WTC11 (cell line): ENCODE data around the gene CD84. TPM values are rescaled to one million over a fixed set of nuclear protein-coding genes. Genes with fewer than 3 reads are reported as not detected.

Experiments
- ATAC-seq: fragments of 200-7000 bp; cut with Tn5 transposase; 2 replicates; pipeline ENCODE4 v1.10.0; 2021; ENCODE audit warnings: mild to moderate bottlenecking, moderate library complexity
- CTCF ChIA-PET: fragments of 300-600 bp; sonication (Branson Sonifier 250); formaldehyde crosslinking; loops from one replicate; lab custom pipeline; 2021; ENCODE audit warnings: antibody characterized with exemption; lab: Charles Lee
- POLR2A ChIA-PET: fragments of 350-600 bp; sonication (Branson Sonifier 250); formaldehyde crosslinking; loops from one replicate; lab custom pipeline; 2021; ENCODE audit warnings: antibody characterized with exemption; lab: Charles Lee
- DNase-seq: peaks from one replicate; pipeline ENCODE4 v3.0.0; 2021; ENCODE audit warnings: low spot score
- H3K27ac Mint-ChIP-seq: 2 replicates; pipeline ENCODE4 v1.8.0; 2021; ENCODE audit warnings: mixed read lengths
- H3K27me3 Mint-ChIP-seq: 2 replicates; pipeline ENCODE4 v1.8.0; 2021; ENCODE audit warnings: low read depth, mild to moderate bottlenecking, moderate library complexity, mixed read lengths
- H3K36me3 Mint-ChIP-seq: 2 replicates; pipeline ENCODE4 v1.8.0; 2021; ENCODE audit warnings: mixed read lengths
- H3K4me1 Mint-ChIP-seq: 2 replicates; pipeline ENCODE4 v1.8.0; 2022; ENCODE audit warnings: mixed read lengths
- H3K4me3 Mint-ChIP-seq: 2 replicates; pipeline ENCODE4 v1.8.0; 2021; ENCODE audit warnings: mild to moderate bottlenecking, moderate library complexity, mixed read lengths
- H3K9me3 Mint-ChIP-seq: 2 replicates; pipeline ENCODE4 v1.8.0; 2021; ENCODE audit warnings: mixed read lengths
- CBFB ChIP-seq: sonication (generic); formaldehyde crosslinking; IDR thresholded peaks from 2 replicates; pipeline ENCODE4 v1.8.1; 2022; ENCODE audit warnings: mild to moderate bottlenecking, low read depth, missing genetic modification reagents
- JUN ChIP-seq: sonication (generic); formaldehyde crosslinking; IDR thresholded peaks from 2 replicates; pipeline ENCODE4 v1.8.0; 2023; ENCODE audit warnings: mild to moderate bottlenecking, missing genetic modification reagents
- RELA ChIP-seq: sonication (generic); formaldehyde crosslinking; IDR thresholded peaks from 2 replicates; pipeline ENCODE4 v1.8.1; 2022; ENCODE audit warnings: missing genetic modification reagents, mild to moderate bottlenecking, borderline replicate concordance
- SMAD4 ChIP-seq: sonication (generic); formaldehyde crosslinking; IDR thresholded peaks from 2 replicates; pipeline ENCODE4 v1.8.0; 2022; ENCODE audit warnings: mild to moderate bottlenecking, missing genetic modification reagents
- total RNA-seq: library from RNA; stranded (reverse); gene quantifications from 3 replicates; pipeline ENCODE4 v1.2.3, GENCODE V29; 2021
- TF ChIP-seq, protein P1 (sequence below): fragments of 200-600 bp; IDR thresholded peaks from 2 replicates; pipeline ENCODE4 v1.8.0; 2022; ENCODE audit warnings: antibody characterized with exemption
- TF ChIP-seq, protein P2 (sequence below): fragments of 250-450 bp; sonication (Bioruptor Pico); IDR thresholded peaks from 2 replicates; pipeline ENCODE4 v1.9.0; 2021; ENCODE audit warnings: mild to moderate bottlenecking
- TF ChIP-seq, protein P3 (sequence below): sonication (generic); formaldehyde crosslinking; IDR thresholded peaks from 2 replicates; pipeline ENCODE4 v1.8.0; 2023; ENCODE audit warnings: missing genetic modification reagents, mild to moderate bottlenecking, borderline replicate concordance
- TF ChIP-seq, protein P4 (sequence below): sonication (generic); formaldehyde crosslinking; IDR thresholded peaks from 2 replicates; pipeline ENCODE4 v1.8.1; 2022; ENCODE audit warnings: mild to moderate bottlenecking, moderate library complexity, missing genetic modification reagents

The CD84 gene
- total RNA-seq, 1 experiment from 2014 or later, result 0.17 TPM

DNA sequence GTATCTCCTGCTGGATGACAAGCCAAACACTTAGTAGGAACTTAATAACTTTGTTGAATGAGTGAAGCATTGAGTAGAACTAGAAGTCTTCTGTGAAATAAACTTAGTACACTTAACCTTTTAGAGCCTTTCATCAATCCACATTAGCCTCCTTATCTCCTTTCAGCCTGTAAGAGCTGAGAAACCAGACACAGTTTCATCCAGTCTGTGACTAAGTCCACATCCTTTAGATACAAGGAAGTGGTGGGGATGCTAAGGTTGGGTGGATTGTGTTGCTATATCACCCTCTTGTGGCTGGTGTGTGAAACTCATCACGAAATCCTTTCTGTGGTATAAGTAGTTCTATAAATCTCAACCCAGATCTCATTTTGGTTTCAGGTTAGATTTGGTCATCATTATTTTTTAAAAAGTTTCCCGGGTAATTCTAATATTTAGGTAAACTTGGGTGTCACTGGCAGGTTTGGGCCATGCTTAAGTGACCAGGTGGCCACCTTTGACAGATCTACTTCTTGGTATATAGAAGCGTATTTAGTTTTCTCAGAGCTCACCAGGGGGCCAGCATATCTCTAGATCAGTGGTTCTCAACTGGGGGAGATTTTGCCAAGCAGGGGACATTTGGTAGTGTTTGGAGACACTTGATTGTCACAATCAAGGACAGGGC is 27.8 kb upstream of the CD84 start:
- ATAC-seq (peak; percentile 81), DNase-seq (peak; percentile 45)
- POLR2A ChIA-PET, result no interaction called here
- Mint-ChIP-seq H3K4me1 (peaks cover 53% of the 10 kb centered on the region), H3K27me3 (no peaks in the 10 kb centered on the region; the same call in 1 of the 2 replicates), H3K27ac (no peak overlapping the region), H3K4me3 (no peak overlapping the region), H3K36me3 (peaks cover 13% of the 10 kb centered on the region), H3K9me3 (peaks cover 32% of the 10 kb centered on the region)
- TF ChIP-seq, protein P1, sequence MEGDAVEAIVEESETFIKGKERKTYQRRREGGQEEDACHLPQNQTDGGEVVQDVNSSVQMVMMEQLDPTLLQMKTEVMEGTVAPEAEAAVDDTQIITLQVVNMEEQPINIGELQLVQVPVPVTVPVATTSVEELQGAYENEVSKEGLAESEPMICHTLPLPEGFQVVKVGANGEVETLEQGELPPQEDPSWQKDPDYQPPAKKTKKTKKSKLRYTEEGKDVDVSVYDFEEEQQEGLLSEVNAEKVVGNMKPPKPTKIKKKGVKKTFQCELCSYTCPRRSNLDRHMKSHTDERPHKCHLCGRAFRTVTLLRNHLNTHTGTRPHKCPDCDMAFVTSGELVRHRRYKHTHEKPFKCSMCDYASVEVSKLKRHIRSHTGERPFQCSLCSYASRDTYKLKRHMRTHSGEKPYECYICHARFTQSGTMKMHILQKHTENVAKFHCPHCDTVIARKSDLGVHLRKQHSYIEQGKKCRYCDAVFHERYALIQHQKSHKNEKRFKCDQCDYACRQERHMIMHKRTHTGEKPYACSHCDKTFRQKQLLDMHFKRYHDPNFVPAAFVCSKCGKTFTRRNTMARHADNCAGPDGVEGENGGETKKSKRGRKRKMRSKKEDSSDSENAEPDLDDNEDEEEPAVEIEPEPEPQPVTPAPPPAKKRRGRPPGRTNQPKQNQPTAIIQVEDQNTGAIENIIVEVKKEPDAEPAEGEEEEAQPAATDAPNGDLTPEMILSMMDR, result peak; percentile 56
- TF ChIP-seq SMAD4 (CRISPR knock-in tag), result no peak
- CTCF ChIA-PET, result interaction anchor here (0.6 to 5.9 kb wide), 20 partner anchors 9 to 179 kb away, joined by 3 to 53 read pairs (median 3); no protein-coding TSS in a partner anchor

DNA sequence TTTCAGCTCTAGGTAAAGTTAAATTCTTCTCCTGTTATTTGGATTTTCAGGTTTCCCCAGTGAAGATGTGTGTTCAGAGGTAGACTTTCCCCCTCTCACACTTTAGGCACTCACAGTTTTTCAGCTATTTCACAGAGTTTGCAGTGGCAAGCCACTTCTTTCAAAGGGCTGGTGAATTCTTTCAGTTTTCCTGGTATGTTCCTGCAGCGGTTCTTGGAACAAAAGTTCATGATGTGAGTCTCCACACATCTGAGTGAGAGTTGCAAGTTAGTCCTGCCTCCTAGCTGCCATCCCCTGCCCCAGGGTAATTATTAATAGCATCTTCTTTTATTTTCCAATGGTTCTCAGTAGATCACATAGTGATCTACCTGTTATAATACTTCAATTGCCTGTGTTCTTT is 27.3 kb upstream of the CD84 start:
- Mint-ChIP-seq H3K4me1 (peaks cover 53% of the 10 kb centered on the region), H3K9me3 (peaks cover 37% of the 10 kb centered on the region), H3K27me3 (no peaks in the 10 kb centered on the region; the same call in 1 of the 2 replicates), H3K36me3 (peaks cover 18% of the 10 kb centered on the region), H3K27ac (no peak overlapping the region), H3K4me3 (no peak overlapping the region)
- TF ChIP-seq JUN (CRISPR knock-in tag) (no peak), RELA (no peak), CBFB (CRISPR knock-in tag) (no peak)
- CTCF ChIA-PET, result interaction anchor here (0.9 to 5.9 kb wide), 16 partner anchors 9 to 245 kb away, joined by 3 to 53 read pairs (median 3); no protein-coding TSS in a partner anchor
- DNase-seq (no peak), ATAC-seq (no peak)
- POLR2A ChIA-PET, result no interaction called here

DNA sequence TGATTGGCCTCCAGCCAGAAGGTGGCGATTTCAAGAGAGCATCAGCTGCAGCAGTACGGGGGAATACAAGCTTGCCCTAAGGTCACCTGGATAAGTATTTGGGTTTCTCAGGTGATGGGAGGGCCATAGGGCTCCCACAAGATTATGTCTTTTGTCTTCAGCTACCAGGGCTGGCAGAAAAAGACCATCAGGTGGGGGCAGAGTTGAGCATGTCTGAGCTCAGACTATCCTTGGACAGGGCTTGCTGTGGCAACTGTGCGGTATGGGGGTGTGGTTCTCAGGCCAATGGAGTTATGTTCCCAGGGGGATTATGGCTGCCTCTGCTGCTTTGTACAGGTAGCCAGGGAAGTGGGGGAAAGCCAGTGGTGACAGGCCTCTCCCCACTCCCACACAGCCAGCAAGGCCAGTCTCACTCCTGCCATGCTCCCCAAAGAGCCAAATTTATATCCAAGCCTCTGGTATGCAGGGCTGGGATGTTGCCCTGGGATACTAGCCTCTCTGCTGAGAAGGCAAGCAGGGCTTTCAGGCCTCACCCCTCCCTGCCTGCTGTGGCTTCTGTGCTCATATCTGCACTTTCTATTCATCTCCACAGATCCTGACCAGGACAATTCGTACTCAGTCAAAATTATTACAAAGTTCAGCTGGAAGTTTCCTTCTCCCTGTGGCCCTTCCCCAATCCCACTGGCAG is 26.6 kb upstream of the CD84 start:
- Mint-ChIP-seq H3K27me3 (no peaks in the 10 kb centered on the region; the same call in 1 of the 2 replicates), H3K4me1 (peaks cover 48% of the 10 kb centered on the region), H3K36me3 (peaks cover 25% of the 10 kb centered on the region), H3K4me3 (no peak overlapping the region), H3K9me3 (peaks cover 44% of the 10 kb centered on the region), H3K27ac (no peak overlapping the region)
- ATAC-seq (peak; percentile 31; the same call in 1 of the 2 replicates), DNase-seq (no peak)
- ChIA-PET POLR2A (no interaction called here), CTCF (interaction anchor here (0.6 to 5.9 kb wide), 17 partner anchors 13 to 368 kb away, joined by 3 to 53 read pairs (median 3); no protein-coding TSS in a partner anchor)
- no peak for TF ChIP-seq JUN (CRISPR knock-in tag)
- TF ChIP-seq, protein P2, sequence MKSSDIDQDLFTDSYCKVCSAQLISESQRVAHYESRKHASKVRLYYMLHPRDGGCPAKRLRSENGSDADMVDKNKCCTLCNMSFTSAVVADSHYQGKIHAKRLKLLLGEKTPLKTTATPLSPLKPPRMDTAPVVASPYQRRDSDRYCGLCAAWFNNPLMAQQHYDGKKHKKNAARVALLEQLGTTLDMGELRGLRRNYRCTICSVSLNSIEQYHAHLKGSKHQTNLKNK (CRISPR knock-in tag), result no peak
- TF ChIP-seq, protein P3, sequence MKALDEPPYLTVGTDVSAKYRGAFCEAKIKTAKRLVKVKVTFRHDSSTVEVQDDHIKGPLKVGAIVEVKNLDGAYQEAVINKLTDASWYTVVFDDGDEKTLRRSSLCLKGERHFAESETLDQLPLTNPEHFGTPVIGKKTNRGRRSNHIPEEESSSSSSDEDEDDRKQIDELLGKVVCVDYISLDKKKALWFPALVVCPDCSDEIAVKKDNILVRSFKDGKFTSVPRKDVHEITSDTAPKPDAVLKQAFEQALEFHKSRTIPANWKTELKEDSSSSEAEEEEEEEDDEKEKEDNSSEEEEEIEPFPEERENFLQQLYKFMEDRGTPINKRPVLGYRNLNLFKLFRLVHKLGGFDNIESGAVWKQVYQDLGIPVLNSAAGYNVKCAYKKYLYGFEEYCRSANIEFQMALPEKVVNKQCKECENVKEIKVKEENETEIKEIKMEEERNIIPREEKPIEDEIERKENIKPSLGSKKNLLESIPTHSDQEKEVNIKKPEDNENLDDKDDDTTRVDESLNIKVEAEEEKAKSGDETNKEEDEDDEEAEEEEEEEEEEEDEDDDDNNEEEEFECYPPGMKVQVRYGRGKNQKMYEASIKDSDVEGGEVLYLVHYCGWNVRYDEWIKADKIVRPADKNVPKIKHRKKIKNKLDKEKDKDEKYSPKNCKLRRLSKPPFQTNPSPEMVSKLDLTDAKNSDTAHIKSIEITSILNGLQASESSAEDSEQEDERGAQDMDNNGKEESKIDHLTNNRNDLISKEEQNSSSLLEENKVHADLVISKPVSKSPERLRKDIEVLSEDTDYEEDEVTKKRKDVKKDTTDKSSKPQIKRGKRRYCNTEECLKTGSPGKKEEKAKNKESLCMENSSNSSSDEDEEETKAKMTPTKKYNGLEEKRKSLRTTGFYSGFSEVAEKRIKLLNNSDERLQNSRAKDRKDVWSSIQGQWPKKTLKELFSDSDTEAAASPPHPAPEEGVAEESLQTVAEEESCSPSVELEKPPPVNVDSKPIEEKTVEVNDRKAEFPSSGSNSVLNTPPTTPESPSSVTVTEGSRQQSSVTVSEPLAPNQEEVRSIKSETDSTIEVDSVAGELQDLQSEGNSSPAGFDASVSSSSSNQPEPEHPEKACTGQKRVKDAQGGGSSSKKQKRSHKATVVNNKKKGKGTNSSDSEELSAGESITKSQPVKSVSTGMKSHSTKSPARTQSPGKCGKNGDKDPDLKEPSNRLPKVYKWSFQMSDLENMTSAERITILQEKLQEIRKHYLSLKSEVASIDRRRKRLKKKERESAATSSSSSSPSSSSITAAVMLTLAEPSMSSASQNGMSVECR, result no peak
- TF ChIP-seq, protein P4, sequence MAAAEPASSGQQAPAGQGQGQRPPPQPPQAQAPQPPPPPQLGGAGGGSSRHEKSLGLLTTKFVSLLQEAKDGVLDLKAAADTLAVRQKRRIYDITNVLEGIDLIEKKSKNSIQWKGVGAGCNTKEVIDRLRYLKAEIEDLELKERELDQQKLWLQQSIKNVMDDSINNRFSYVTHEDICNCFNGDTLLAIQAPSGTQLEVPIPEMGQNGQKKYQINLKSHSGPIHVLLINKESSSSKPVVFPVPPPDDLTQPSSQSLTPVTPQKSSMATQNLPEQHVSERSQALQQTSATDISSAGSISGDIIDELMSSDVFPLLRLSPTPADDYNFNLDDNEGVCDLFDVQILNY (CRISPR knock-in tag), result no peak
- TF ChIP-seq, all 79 proteins: peak for 0
